Right lobe of liver (tissue), 6 donors: Measurements from ENCODE around the gene SLC44A5. TPM values are rescaled to one million over a fixed set of nuclear protein-coding genes. Genes with fewer than 3 reads are reported as not detected.

Experiments
- ATAC-seq, 4 donors: fragments of 200-7000 bp; cut with Tn5 transposase; one replicate each; pipeline ENCODE4 v1.9.1; 2020; ENCODE audit warnings: mild to moderate bottlenecking in 4 of 4, moderate library complexity in 4 of 4
- DNase-seq, 3 donors: peaks; one replicate each; pipeline ENCODE4 v3.0.0-alpha.2; 2020
- H3K27ac ChIP-seq, 3 donors: fragments of 200-600 bp; one replicate each; pipeline ENCODE4 v1.8.0; 2022
- H3K27me3 ChIP-seq, 2 donors: fragments of 200-600 bp; one replicate each; pipeline ENCODE4 v1.8.0; 2022
- H3K36me3 ChIP-seq, 4 donors: fragments of 200-600 bp; sonication (generic) in 1 of 4; one replicate each; pipeline versions ENCODE4 v1.5.1 to v1.8.0; 2017 to 2022; ENCODE audit warnings: control low read depth in 1 of 4
- H3K4me1 ChIP-seq, 4 donors: fragments of 200-600 bp; sonication (generic) in 1 of 4; one replicate each; pipeline versions ENCODE4 v1.5.1 to v1.8.0; 2017 to 2022; ENCODE audit warnings: control low read depth in 1 of 4
- H3K4me3 ChIP-seq, 3 donors: fragments of 200-600 bp; one replicate each; pipeline ENCODE4 v1.8.0; 2022
- H3K9me3 ChIP-seq, 4 donors: fragments of 200-600 bp; sonication (generic) in 1 of 4; one replicate each; pipeline versions ENCODE4 v1.5.1 to v1.8.0; 2017 to 2022; ENCODE audit warnings: control low read depth in 1 of 4
- CTCF ChIP-seq, 4 donors: fragments of 200-600 bp in 3 of 4; fragments of 450-650 bp in 1 of 4; IDR thresholded peaks; one replicate each; pipeline versions ENCODE4 v1.5.1 to v1.8.0; 2016 to 2022; ENCODE audit warnings: antibody characterized with exemption in 4 of 4, mild to moderate bottlenecking in 2 of 4
- POLR2A ChIP-seq: fragments of 450-650 bp; IDR thresholded peaks from one replicate; pipeline ENCODE4 v1.6.1; 2017; ENCODE audit warnings: antibody characterized with exemption, mild to moderate bottlenecking
- WGBS: methylation state at CpG from one replicate; pipeline ENCODE4 v1.1.6; 2018; ENCODE audit warnings: low coverage, low lambda C conversion rate; ENCODE audit not compliant: insufficient coverage; ENCODE audit errors: missing lambda C conversion rate; 5-methylcytosine and 5-hydroxymethylcytosine counted together
- intact Hi-C, 2 donors: fragments of 100-400 bp; cut with DNase I; formaldehyde crosslinking; loops; one replicate each; pipeline versions ENCODE4 v1.11.2 to v1.14.1; 2022
- total RNA-seq, 6 experiments: library from RNA; depleted of rRNA in 2 of 6; stranded (reverse); fragments of >200 nt in 2 of 6; fragmentation: NEBNext Ultra II Directional in 3 of 6; extraction: Animal tissue kit (Norgen Biotek cat#: 25700) in 3 of 6; gene quantifications; one replicate each; pipeline versions ENCODE4 v1.1.0 to v1.2.4, GENCODE V29; 2016 to 2023
- donor health status: DM: no; HTN: yes; CAD: no.
- donor health status: DM: no; HTN: no; CAD: no.
- donor health status: DM: no; HTN: no; CAD: no.
- donor health status: DM: no; HTN: yes; CAD: no.
- donor health status: DM: no; HTN: yes; CAD: no.

Gene SLC44A5
- total RNA-seq, 6 experiments from 2014 or later, result 0.14 to 1.4 (median 0.59) TPM; not detected in 1

- Histone ChIP-seq H3K27me3 (no peaks in the 10 kb centered on the region), H3K27ac (no peak overlapping the region), H3K4me3 (no peak overlapping the region), H3K9me3 (no peaks in the 10 kb centered on the region), H3K36me3 (no peaks in the 10 kb centered on the region), H3K4me1 (no peaks in the 10 kb centered on the region)
- intact Hi-C loops, result no loop called here
- TF ChIP-seq CTCF (IDR thresholded peaks at IDR 0.05) (no peak), POLR2A (no peak)
- ATAC-seq, result no peak
- no peak for DNase-seq
Measured at GRCh38 chr1:75237316-75237715, 373.6 kb downstream of the SLC44A5 start.

DNA sequence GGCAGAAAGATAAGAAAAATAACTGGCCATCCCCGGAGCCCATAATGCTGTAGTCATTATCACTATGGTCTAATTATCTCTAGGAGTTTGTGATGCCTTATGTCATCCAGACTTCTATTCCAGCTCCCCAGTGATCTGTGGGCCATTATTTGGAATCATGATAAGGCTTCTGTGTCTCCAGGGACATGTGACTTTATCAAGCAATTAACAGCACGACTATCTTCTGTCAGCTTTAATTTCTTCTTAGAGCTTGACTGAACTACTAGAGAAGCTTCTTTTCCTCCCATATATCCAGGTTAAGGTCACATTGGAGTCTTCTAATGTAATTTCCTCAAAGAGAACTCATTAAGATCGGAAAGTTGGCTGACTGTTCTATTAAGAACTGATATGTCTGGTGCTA is 376.4 kb downstream of the SLC44A5 start:
- 30% methylated on average over 3 of the region's 3 CpGs for WGBS
- no peak for ATAC-seq
- Histone ChIP-seq H3K27me3 (no peaks in the 10 kb centered on the region), H3K27ac (no peak overlapping the region), H3K4me1 (no peaks in the 10 kb centered on the region), H3K36me3 (no peaks in the 10 kb centered on the region), H3K9me3 (no peaks in the 10 kb centered on the region), H3K4me3 (no peak overlapping the region)
- intact Hi-C loops, result no loop called here
- no peak for DNase-seq
- no peak for TF ChIP-seq POLR2A
- no peak for TF ChIP-seq CTCF (IDR thresholded peaks at IDR 0.05)

- DNase-seq, result no peak
- intact Hi-C loops, result no loop called here
Measured at GRCh38 chr1:75233302-75233929, 377.5 kb downstream of the SLC44A5 start.

GRCh38 chr1:75220072-75220471 is 390.8 kb downstream of the SLC44A5 start:
- TF ChIP-seq CTCF (IDR thresholded peaks at IDR 0.05) (no peak), POLR2A (no peak)
- DNase-seq (no peak), ATAC-seq (no peak)
- Histone ChIP-seq H3K36me3 (no peaks in the 10 kb centered on the region), H3K4me1 (no peaks in the 10 kb centered on the region), H3K4me3 (no peak overlapping the region), H3K27me3 (peaks cover 0 to 3% of the 10 kb centered on the region in 2 donors), H3K9me3 (no peaks in the 10 kb centered on the region), H3K27ac (no peak overlapping the region)
- intact Hi-C loops, result no loop called here
- WGBS, result 48% methylated on average over 3 of the region's 3 CpGs

More at GRCh38 chr1:75233302-75233929, 377.5 kb downstream of the SLC44A5 start:
- no peaks in the 10 kb centered on the region for H3K36me3 ChIP-seq
- no peaks in the 10 kb centered on the region for H3K9me3 ChIP-seq
- 11% methylated on average over 11 of the region's 11 CpGs for WGBS
- no peak overlapping the region for H3K27ac ChIP-seq
- TF ChIP-seq POLR2A, result no peak
- TF ChIP-seq CTCF (IDR thresholded peaks at IDR 0.05), result peak; percentile 34 to 67 (median 60)
- no peaks in the 10 kb centered on the region for H3K27me3 ChIP-seq
- no peaks in the 10 kb centered on the region for H3K4me1 ChIP-seq
- ATAC-seq, result peak; percentile 82 to 91 (median 88)
- H3K4me3 ChIP-seq, result no peak overlapping the region

DNA sequence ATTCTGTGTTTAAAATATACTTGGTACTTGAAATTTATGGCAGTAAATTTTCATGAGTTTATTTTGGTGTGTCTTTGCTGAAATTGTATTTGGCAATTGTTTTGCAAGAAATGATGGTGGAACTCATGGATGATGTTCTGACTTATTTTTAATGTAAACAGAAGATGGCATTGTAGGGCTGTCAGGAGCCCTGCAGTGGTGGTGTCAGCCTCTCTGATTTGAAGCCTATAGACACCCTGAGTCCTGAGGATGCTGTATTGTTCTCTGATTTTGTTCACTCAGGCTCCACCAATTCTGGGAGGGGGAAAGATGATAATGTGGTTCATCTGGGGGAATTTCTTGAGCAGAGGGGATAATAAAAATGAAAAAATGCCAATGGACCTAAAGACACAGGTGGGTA is 396.9 kb downstream of the SLC44A5 start:
- no peak for DNase-seq
- TF ChIP-seq CTCF (IDR thresholded peaks at IDR 0.05), result no peak
- no peak for TF ChIP-seq POLR2A
- Histone ChIP-seq H3K27me3 (peaks cover 0 to 3% of the 10 kb centered on the region in 2 donors), H3K27ac (no peak overlapping the region), H3K9me3 (no peaks in the 10 kb centered on the region), H3K4me1 (no peaks in the 10 kb centered on the region), H3K36me3 (no peaks in the 10 kb centered on the region), H3K4me3 (no peak overlapping the region)
- intact Hi-C loops, result no loop called here
- ATAC-seq, result no peak
